GM10847 (cell line): Measurements from ENCODE around the gene EHF.

Source experiments
- POLR2A ChIP-seq: IDR thresholded peaks from 2 replicates; pipeline ENCODE4 v1.6.1; 2011; ENCODE audit not compliant: insufficient read length; ENCODE audit errors: extremely low read depth

EHF gene

DNA sequence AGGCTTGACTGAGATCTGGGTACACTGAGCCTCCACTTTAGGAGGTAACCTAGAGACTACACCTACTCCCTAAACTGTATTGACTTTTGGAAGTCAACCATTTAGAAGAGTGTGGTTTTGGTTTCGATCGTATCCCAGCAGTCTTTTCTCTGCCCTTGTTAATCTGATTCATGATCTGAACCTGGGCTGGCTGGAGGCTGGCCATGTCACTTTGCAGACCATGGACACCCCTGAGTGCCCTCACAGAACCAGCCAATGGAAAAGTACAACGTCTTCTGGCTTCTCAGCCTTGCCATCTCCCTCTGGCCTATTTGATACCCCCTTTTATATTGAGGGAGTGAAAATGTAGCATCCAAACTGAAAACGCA is 10.8 kb downstream of the EHF start:
- TF ChIP-seq POLR2A, result no peak

DNA sequence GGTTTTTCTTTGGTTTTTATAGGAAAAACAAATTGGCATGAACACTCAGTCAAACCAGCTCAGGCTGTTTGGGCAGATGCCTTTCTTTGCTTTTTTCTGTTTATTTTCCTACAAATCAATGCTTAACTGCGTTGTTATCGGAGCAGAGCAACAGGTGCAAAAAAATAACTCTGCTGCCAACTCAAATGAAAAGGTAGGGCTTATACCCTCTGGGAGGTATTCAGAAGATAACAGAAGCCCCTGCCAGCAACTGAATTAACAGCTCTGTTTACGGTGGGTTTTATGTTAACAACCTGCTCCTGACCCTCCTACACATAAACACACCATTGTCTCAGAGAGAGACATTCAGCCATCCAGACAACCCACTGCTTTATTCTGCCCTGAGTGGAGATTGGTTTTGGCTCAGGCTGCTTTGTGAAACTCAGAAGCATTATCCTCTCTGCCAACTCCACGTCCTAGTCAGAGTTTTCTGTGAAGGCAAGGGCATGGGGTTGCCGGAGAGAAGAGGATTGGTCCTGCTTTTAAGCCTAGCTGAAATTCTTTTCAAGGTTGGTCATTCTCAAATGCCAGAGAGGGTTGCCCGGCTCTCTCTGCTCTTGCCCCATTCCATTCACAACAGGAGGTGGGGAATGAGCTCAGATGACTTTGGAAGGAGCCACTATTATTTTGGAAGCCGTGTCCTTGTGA is 11.4 kb downstream of the EHF start:
- TF ChIP-seq POLR2A, result no peak

DNA sequence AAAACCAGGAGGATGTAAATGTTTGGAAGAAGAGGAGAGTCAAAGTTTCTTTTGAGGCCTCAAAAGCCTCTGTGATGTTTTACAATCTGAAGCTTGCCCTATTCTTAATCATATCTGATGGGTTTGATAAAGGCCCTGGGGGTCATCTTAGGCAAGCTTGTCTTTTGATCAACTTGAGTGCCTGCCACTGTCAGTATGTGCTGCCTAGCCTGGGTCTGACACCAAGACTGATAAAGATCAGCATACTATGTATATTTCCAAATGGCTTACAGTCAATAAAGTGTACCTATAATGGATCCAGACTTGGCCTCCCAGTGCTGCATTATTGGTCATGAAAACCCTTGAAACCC is 12.7 kb downstream of the EHF start:
- TF ChIP-seq POLR2A, result no peak

DNA sequence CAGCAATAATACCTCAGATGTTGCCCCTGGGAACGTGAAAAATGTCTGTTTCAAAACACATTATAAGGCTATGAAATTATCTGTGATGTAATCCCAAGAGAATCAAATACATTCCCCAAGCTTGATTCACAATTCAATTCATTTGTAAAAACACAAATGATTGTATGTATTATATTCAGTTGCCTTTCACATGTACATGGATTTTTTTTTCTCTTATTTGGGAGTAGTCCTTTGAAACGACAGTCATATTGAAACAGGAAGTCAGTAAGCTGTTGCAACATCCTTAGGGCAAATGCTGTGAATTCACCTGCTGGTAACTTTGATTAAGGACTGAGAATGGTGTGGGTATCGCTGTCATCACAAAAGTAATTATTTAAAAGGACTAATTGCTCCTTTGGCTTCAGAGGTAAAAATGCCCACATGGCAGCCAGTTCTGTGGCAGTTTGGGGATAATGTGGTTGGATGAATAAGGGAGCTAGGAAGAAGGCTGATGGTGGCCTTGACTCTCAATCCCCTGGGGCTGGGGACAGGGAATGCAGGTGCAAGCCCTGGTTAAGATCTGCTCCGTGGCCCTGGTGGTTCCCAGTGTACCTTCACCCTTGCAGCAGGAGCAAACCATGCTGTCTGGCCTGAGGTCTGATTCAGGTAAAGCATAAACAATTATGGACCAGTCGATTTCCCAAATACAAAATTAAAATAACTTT is 13.2 kb downstream of the EHF start:
- no peak for TF ChIP-seq POLR2A

DNA sequence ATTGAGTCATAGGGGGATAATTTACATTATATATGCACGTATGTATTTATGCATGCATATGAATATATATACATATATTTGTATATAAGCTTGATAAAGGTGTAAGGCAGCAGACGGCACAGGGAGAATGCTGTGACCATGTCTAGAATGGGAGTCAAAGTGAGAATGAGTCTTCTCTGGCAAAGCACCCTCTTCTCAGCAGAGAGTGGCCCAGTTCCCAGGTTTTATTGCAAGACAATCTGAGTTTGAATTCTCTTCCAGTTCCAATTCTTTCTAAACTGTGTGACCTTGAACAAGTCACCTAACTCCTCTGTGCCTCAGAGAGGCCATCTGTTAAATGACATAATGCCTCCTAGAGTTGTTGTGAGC is 13.8 kb downstream of the EHF start:
- no peak for TF ChIP-seq POLR2A

DNA sequence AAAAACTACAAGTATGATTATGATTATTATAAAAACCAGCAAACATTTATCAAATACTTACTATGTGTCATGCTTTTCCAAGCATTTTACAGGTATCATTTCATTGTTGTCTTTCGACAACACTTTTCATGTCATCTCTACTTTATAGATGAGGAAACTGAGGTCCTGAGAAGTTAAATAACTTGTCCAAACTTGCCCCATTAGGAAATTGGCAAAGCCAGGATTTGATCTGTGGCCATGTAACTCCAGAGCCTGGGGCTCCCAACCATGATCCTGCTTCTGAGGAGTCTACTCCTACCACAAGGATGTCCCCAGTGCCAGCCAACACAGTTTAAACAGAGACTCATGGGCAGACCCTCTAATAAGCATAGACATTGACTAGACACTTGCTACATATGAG is 15.2 kb downstream of the EHF start:
- no peak for TF ChIP-seq POLR2A

DNA sequence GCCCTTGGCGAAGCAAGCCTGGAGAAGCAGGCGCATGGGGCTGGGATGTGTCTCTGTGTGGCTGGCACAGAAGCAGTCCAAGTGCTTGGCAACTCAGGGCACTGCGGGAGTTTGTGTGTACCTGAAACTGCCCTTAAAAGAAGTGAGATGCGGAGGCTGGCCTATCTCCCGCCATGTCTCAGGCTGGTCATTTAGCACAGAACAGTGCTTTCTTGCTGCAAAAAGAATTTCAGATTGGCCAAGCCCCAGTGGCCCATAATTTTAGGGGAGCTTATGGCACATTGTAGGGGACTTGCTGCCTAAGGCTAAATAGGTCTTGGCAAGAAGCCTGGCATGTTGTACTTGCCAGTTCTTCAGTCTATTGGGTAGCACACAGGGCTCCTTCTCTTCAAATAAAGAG is 16.4 kb downstream of the EHF start:
- no peak for TF ChIP-seq POLR2A

DNA sequence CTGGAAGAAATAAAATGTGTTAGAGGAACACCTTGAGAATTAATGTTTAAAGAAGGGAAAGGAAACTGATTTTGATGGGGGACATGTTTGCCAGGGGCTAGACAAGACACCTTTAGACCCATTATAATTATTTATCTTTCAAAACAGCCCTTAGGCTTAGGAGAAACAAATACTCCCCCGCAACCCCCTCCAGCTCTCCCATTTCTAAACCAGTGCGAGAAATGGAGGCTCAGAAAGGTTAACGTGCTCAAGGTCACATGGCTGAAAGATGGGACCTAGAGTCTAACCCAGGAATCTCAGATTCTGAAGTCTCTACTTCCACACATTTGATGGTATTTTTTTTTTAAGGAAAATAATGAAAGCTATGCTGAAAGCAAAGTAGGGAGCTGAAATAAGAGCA is 18.0 kb downstream of the EHF start:
- TF ChIP-seq POLR2A, result no peak

DNA sequence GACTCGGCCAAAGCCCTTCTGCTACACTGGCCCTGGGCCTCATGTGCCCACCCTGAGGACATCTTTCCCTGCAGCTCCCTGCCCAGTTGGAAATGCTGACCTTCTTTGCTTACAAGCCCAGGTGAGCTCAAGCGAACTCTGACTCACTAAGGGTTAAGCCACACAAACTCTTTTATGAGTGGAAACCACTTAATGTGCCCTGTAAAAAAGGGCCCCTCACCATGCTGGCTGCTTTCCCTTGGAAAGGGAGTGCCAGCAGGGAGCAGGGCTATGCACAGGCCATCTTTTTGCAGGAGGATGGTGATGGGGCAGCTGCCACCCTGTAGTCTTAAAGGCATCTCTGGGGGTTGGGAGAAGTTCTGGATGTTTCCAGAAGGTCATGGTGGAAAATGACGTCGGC is 18.7 kb downstream of the EHF start:
- TF ChIP-seq POLR2A, result no peak

DNA sequence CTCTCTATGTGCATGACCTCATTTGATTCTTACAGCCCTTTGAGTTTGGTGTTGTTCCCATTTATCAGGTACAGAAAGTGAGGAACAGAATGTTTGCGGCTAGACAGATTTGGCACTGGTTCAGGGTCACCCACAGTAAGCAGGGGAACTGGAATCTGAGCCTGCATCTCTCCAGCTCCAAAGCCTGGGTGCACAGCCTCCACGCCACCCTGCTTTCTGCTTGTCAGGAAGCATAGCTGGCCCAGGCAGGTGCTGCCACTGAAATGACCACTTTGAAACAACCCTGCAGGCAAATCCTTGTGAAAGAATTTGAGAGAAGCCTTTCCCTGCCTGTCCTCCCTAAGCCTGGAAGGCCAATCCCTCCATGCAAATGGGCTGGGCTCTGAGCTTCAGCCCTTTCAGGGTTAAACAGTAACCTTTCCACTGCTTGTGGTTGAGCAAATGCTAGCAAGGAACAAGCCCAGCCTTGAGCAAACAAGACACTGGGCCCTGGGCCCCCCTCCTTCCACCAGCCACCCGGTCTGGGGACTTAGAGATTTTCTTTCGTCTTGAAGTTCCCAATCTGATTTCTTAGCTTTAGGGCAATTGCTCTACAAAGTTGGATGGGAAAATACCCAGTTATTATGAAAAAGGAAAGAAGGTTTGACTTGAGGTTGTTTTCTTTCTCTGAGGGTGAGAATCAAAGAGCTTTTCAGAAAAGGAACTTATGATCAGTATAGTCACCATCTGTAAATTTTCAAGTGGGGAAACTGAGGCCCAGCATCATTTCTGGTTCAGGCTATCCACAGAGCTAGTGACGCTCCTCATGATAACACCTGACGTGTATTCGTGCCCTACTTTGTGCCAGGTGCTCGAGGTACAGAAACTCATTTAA is 19.4 kb downstream of the EHF start:
- no peak for TF ChIP-seq POLR2A

DNA sequence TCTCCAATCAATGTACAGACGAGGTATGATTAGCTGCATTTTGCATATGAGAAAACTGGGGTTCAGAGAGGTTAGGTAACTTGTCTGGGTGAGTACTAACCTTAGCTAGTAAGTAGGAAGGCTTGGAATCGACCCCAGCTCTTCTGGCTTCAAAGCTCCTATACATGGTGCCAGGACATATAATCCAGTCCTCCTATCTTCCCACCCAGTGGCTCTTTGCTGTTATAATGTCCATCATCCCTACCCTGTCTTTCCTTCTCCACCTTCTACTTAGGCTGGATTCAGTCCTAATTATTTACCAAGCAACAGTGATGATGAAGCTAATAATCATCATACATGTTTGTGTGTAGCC is 20.0 kb downstream of the EHF start:
- no peak for TF ChIP-seq POLR2A

DNA sequence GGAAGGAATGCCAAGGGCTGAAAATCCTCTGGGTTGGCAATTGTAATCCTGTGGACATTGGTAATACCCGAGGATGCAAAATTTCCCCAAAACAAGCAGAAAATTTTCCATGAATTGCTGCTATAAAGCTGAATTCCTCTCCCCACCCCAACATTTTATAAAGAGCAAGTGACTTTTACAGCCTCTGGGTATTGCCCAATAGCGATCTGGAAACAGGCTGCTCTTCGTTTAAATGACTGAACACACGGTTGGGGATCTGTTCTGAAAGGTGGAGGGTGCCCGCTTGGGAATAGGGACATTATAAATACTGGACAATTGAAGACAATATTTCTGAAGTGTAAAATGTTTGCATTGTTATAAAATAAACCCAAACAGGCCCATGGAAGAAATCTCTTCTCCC is 20.6 kb downstream of the EHF start:
- TF ChIP-seq POLR2A, result no peak

DNA sequence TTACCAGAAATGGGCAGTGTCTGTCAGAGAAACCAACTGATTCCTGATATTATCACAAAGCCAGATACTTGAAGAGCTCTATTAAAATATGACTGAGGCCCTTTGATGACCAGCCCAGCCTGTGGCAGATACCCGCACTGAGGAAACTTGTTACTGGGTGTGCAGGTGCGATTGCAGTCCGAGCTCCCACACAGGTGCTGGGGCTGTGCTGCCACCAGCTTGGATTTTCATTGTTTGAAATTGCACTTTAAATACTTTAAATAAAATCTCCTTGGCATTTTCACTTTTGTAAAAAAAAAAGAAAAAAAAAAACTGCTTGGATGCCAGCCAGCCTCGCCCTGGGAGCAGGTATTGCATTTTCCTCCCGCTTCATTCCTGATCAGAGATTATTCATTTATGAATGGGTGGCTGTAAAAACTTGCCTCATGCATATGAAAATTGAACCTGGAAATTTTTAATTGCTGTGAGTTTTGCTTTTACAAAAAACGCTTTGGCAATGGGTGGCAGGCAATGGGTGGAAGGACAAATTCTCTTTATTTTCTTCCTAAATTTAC is 21.2 kb downstream of the EHF start:
- TF ChIP-seq POLR2A, result no peak

DNA sequence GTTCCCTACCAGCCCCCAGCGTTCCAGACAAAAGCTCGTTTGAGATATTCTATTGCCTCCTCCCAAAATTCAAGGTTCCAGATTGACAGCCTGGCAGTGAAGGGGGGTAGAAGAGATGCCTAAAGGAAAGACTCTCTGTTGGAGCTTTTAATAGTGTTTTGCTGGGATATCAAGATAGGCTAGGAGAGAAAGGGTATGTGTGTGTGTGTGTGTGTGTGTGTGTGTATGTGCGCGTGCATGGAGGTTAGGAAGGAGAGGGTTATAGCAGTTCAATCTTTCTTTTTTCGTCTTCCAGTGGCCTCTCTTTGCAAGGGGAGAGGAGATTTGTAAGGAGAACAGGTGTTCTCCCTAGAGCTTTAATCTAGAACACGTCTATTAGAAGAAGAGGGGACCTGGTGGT is 22.0 kb downstream of the EHF start:
- TF ChIP-seq POLR2A, result no peak

DNA sequence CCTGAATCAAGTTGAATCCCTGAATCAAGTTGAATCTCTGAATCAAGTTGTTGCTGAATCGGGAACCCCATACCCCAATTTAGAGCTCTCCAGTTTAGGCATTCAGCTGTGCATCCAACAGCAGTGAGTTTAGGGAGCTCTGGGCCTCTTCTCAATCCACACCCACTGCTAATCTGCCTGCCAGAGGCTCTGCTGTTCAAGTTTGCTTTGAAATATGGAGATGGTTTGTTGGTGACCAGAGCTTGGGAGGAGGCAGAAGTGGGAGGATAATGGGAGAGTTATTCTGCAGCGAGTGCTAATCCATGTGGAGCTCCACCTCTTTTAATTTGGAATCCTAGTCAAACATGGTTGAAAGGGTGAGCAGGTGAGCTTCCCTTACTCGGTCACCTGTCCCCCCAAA is 22.4 kb downstream of the EHF start:
- no peak for TF ChIP-seq POLR2A

DNA sequence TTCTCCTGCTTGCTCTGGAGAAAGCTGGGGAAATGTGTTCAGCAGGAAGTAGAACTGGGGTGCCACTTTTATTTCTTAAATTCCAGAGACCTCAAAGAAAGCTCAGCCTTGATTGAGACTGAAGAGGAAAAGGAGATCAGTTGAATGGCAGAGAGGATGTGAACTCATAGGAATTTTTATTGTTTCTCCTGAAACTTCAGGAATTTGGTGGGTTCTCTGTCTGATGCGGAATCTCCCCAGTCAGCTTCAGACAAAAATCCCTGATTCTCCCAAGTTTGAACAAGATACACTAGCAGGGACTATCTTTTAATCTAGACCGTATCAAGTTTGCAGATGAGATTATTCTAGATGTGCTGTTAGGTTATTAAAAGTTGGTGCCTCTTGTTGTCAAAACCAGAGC is 23.0 kb downstream of the EHF start:
- no peak for TF ChIP-seq POLR2A
